Small intestine (tissue), 7 donors: Measurements from ENCODE around the gene GALNT18. TPM values are rescaled to one million over a fixed set of nuclear protein-coding genes. Genes with fewer than 3 reads are reported as not detected.

ENCODE experiments used
- DNase-seq, 2 donors: peaks; one replicate each; pipeline versions ENCODE4 v3.0.0 to v3.0.0-alpha.2; 2013
- FAIRE-seq: peaks from 2 replicates; lab custom pipeline; 2012; peaks lifted over from hg19 to GRCh38; lab: Jason Lieb, UNC
- H3K27ac ChIP-seq, 3 donors: one replicate each; pipeline ENCODE4 v1.5.1; 2013; ENCODE audit warnings: low read length in 2 of 3, mild to moderate bottlenecking in 2 of 3, control low read depth in 1 of 3, inconsistent platforms in 1 of 3, low read depth in 1 of 3, moderate library complexity in 1 of 3
- H3K27me3 ChIP-seq, 3 donors: one replicate each; pipeline ENCODE4 v1.6.1; 2013; ENCODE audit warnings: low read length in 3 of 3, inconsistent platforms in 1 of 3; ENCODE audit not compliant: control insufficient read depth in 3 of 3, insufficient read depth in 3 of 3
- H3K36me3 ChIP-seq, 3 donors: one replicate each; pipeline ENCODE4 v1.6.1; 2013; ENCODE audit warnings: low read length in 3 of 3, inconsistent platforms in 1 of 3, low read depth in 1 of 3, mild to moderate bottlenecking in 1 of 3, moderate library complexity in 1 of 3; ENCODE audit not compliant: control insufficient read depth in 3 of 3, insufficient read depth in 2 of 3
- H3K4me1 ChIP-seq, 3 donors: one replicate each; pipeline ENCODE4 v1.6.1; 2013; ENCODE audit warnings: low read length in 2 of 3, inconsistent platforms in 1 of 3, low read depth in 1 of 3, mild to moderate bottlenecking in 1 of 3, moderate library complexity in 1 of 3; ENCODE audit not compliant: control insufficient read depth in 3 of 3, insufficient read depth in 2 of 3
- H3K4me3 ChIP-seq, 3 donors: one replicate each; pipeline ENCODE4 v1.5.1; 2013; ENCODE audit warnings: low read length in 3 of 3, control low read depth in 1 of 3, inconsistent platforms in 1 of 3, low read depth in 1 of 3, mild to moderate bottlenecking in 1 of 3, moderate library complexity in 1 of 3
- H3K9me3 ChIP-seq, 2 donors: one replicate each; pipeline ENCODE4 v1.6.1; 2013; ENCODE audit warnings: low read depth in 1 of 2, low read length in 1 of 2; ENCODE audit not compliant: control insufficient read depth in 2 of 2, insufficient read depth in 1 of 2
- WGBS, 3 donors: extraction: QIAGEN DNeasy Blood & Tissue Kit; methylation state at CpG; one replicate each; pipeline ENCODE4 v1.1.7; 2013; 5-methylcytosine and 5-hydroxymethylcytosine counted together
- polyA plus RNA-seq, 4 donors: library from polyadenylated mRNA; stranded (reverse) in 3 of 4; unstranded in 1 of 4; fragments of 200-250 nt in 3 of 4; fragments of 120-200 nt in 1 of 4; gene quantifications; one replicate each; pipeline versions ENCODE4 v1.2.1 to v1.2.3, GENCODE V29; 2013
- donor health status: healthy with polysubstance abuse.
- donor health status: control.
- donor health status: control.
- donor health status: Bipolar disorder and iron deficiency.
- donor health status: healthy.

GALNT18 gene
- polyA plus RNA-seq, 4 donors, result 0.45 to 18.9 (median 1.5) TPM

GRCh38 chr11:11381471-11382105 lies 240.2 kb downstream of the GALNT18 start:
- FAIRE-seq, result no peak
- Histone ChIP-seq H3K4me1 (no peaks in the 10 kb centered on the region), H3K27ac (no peak overlapping the region), H3K9me3 (no peaks in the 10 kb centered on the region), H3K36me3 (no peaks in the 10 kb centered on the region), H3K4me3 (no peak overlapping the region), H3K27me3 (peaks cover 0 to 2% (median 0%) of the 10 kb centered on the region in 3 donors)
- 73 to 76% (median 74%) methylated on average over 6 of the region's 6 CpGs for WGBS, 3 donors
- DNase-seq, result no peak

GRCh38 chr11:11380883-11381282 lies 240.9 kb downstream of the GALNT18 start:
- Histone ChIP-seq H3K9me3 (no peaks in the 10 kb centered on the region), H3K4me1 (no peaks in the 10 kb centered on the region), H3K27me3 (peaks cover 0 to under 1% (median 0%) of the 10 kb centered on the region in 3 donors), H3K4me3 (no peak overlapping the region), H3K36me3 (no peaks in the 10 kb centered on the region), H3K27ac (no peak overlapping the region)
- FAIRE-seq, result no peak
- no peak for DNase-seq
- 23 to 53% (median 33%) methylated on average over 3 of the region's 3 CpGs for WGBS, 3 donors

GRCh38 chr11:11380340-11380739 lies 241.5 kb downstream of the GALNT18 start:
- Histone ChIP-seq H3K36me3 (no peaks in the 10 kb centered on the region), H3K9me3 (no peaks in the 10 kb centered on the region), H3K27me3 (no peaks in the 10 kb centered on the region), H3K27ac (no peak overlapping the region), H3K4me1 (no peaks in the 10 kb centered on the region), H3K4me3 (no peak overlapping the region)
- FAIRE-seq, result no peak
- no peak for DNase-seq
- 91 to 99% (median 96%) methylated on average over 2 of the region's 2 CpGs for WGBS, 3 donors

GRCh38 chr11:11379661-11380060 lies 242.1 kb downstream of the GALNT18 start:
- no peaks in the 10 kb centered on the region for H3K27me3 ChIP-seq
- DNase-seq (no peak), FAIRE-seq (no peak)
- no peaks in the 10 kb centered on the region for H3K9me3 ChIP-seq
- H3K27ac ChIP-seq, result no peak overlapping the region
- H3K4me1 ChIP-seq, result no peaks in the 10 kb centered on the region
- WGBS, 3 donors, result 86 to 91% (median 87%) methylated on average over 3 of the region's 3 CpGs
- H3K4me3 ChIP-seq, result no peak overlapping the region
- H3K36me3 ChIP-seq, result no peaks in the 10 kb centered on the region

- H3K4me3 ChIP-seq, result no peak overlapping the region
- H3K9me3 ChIP-seq, result no peaks in the 10 kb centered on the region
- WGBS, 3 donors, result 66 to 77% (median 73%) methylated on average over 8 of the region's 8 CpGs
- no peak for FAIRE-seq
- no peaks in the 10 kb centered on the region for H3K27me3 ChIP-seq
- H3K4me1 ChIP-seq, result no peaks in the 10 kb centered on the region
- no peak for DNase-seq
- no peaks in the 10 kb centered on the region for H3K36me3 ChIP-seq
- no peak overlapping the region for H3K27ac ChIP-seq
Observed at GRCh38 chr11:11378184-11378940, 243.4 kb downstream of the GALNT18 start.

GRCh38 chr11:11374358-11375148 lies 247.3 kb downstream of the GALNT18 start:
- no peaks in the 10 kb centered on the region for H3K9me3 ChIP-seq
- FAIRE-seq (no peak), DNase-seq (no peak)
- peaks cover 0 to 3% (median 0%) of the 10 kb centered on the region in 3 donors for H3K27me3 ChIP-seq
- WGBS, 3 donors, result 48 to 73% (median 60%) methylated on average over 7 of the region's 7 CpGs
- no peak overlapping the region for H3K4me3 ChIP-seq
- no peaks in the 10 kb centered on the region for H3K4me1 ChIP-seq
- no peaks in the 10 kb centered on the region for H3K36me3 ChIP-seq
- no peak overlapping the region for H3K27ac ChIP-seq

GRCh38 chr11:11373934-11374333 lies 247.9 kb downstream of the GALNT18 start:
- DNase-seq (no peak), FAIRE-seq (no peak)
- no peak overlapping the region for H3K4me3 ChIP-seq
- WGBS, 3 donors, result 53 to 69% (median 65%) methylated on average over 5 of the region's 5 CpGs
- H3K36me3 ChIP-seq, result no peaks in the 10 kb centered on the region
- peaks cover 0 to 3% (median 0%) of the 10 kb centered on the region in 3 donors for H3K27me3 ChIP-seq
- no peaks in the 10 kb centered on the region for H3K4me1 ChIP-seq
- H3K9me3 ChIP-seq, result no peaks in the 10 kb centered on the region
- H3K27ac ChIP-seq, result no peak overlapping the region

GRCh38 chr11:11372461-11372860 lies 249.3 kb downstream of the GALNT18 start:
- Histone ChIP-seq H3K27me3 (peaks cover 0 to 3% (median 0%) of the 10 kb centered on the region in 3 donors), H3K36me3 (no peaks in the 10 kb centered on the region), H3K9me3 (no peaks in the 10 kb centered on the region), H3K4me1 (no peaks in the 10 kb centered on the region), H3K4me3 (no peak overlapping the region), H3K27ac (no peak overlapping the region)
- DNase-seq, result no peak
- no peak for FAIRE-seq
- 79 to 86% (median 82%) methylated on average over 8 of the region's 8 CpGs for WGBS, 3 donors
